M059J (cell line): ENCODE measurements around the gene FBXO36. TPM values are rescaled to one million over a fixed set of nuclear protein-coding genes. Genes with fewer than 3 reads are reported as not detected.

Experiments
- DNase-seq: peaks from one replicate; pipeline ENCODE4 v3.0.0-alpha.2; 2012; ENCODE audit warnings: low read depth
- total RNA-seq: library from RNA; depleted of rRNA; stranded (reverse); fragments of >200 nt; shearing (Covaris generic); gene quantifications from 2 replicates; pipeline ENCODE4 v1.2.3, GENCODE V29; 2014

FBXO36 gene
- total RNA-seq, 1 experiment from 2014 or later: 2.5 TPM

DNA sequence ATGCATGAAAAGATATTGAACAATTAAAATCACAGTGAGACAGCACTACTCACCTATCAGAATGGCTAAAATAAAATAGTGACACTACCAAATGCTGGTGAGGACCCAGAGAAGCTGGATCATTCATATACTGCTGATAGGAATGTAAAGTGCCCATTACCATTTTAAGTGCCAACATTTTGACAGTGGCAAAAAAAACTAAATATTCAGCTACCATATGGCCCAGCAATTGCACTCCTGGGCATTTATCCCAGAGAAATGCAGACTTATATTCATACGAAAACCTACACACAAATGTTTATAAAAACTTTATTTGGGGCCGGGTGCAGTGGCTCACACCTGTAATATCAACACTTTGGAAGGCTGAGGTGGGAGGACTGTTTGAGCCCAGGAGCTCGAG lies 47.6 kb downstream of the FBXO36 start:
- DNase-seq: no peak

DNA sequence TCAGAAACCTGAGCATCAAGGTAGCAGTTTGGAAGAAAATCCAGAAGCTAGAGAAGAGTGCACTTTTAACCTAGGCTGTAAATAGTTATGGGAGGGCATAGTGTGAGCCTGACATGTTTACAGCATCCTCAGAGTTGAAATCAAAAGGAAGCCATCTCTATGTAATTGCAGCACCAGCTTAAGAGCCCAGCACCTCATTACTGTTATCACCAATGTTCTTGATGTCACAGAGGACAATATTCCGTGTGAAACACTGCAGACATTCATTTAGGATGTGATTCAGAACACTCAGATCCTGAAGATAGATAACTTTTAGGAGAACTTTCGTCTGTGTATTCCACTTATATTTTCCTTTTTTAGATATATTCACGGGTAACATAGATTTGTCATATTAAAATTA lies 48.1 kb downstream of the FBXO36 start:
- no peak for DNase-seq

DNA sequence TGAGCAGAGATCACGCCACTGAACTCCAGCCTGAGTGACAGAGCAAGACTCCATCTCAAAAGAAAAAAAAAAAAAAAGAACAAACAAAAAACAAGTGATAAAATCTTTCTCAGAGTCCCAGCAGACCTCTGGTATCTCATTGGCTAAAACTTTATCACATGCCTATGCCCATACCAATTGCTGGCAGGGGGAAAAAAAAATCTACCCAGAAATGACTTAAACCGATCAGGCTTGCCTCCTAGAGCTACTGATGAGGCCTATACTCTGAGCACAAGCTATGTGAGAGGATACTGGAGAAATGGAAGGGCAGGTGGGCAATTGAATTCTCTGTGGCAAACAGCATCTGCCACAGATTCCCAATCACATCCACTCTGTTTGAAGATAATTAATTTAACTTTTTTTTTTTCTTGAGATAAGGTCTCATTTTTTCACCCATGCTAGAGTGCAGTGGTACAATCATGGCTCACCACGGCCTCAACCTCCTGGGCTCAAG lies 49.0 kb downstream of the FBXO36 start:
- DNase-seq: no peak

DNA sequence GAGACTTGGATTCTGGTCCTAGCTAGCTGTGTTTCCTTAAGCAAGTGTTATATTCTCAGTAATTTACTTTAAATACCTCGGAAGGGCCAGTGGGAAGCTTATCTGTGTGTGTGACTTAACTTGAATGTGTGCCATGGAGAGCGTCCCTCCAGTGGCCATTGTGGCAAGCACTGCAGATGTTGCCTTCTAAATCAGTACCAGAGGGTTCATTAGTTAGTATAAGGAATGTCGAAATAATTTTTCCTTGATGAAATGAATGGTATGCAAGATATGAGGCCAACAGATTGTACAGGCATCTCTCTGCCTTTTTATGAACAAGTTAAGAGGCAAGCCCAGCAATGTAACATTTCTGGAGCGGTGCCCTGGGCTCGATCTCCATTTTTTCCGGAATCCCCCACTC lies 52.0 kb downstream of the FBXO36 start:
- peak; percentile 5 for DNase-seq

DNA sequence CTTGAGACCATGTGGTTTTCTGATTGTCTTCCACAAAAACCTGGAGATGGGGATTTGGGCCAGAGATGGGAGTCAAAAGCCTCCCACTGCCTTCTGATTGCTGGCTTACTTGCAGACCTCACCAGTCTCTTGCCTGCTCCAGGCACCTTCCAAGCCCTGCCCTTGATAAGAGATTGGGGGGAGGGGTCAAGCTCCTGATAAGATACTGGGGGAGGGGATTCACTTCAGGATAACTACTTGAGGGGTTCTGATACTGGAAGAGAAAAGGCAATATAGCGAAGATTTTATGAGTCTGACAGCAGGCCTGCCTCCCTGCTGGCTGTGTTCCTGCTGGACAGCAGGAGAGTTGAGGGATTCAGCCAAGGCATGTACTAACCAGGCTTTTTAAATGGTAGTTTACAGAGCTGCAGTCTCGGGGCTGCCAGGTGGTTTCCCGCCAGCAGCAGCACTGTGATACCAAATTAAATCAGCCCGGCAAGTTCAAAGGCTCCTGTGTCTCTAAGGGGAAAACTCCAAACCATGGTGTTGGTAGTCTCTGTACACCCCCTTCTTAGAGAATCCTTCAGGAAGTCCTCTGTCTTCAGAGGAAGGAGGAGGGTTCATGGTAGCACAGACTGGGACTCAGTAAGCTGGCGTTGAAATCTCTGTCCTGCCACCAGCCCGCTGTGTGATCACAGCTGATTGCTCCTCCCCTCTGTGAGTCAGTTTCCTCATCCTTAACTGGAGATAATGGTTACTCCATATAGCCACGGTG lies 58.3 kb downstream of the FBXO36 start:
- peak; percentile 66 for DNase-seq

DNA sequence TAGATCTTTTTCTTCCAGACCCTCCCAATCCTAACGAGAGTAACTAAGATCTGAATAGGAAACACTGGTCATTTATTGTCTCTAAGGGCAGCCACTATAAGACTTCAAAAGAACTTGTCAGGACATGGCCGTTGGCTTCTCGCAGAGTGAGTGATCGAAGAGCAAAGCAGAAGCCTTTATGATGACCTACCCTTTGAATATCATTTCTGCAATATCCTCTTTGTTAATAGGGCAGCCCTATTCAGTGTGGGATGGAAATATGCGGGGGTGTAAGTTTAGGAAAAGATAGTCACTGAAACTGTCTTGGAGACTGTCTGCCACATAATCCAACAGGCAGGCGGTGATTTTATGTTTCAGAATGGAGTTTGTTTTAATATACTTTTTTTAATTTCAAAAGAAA lies 70.9 kb downstream of the FBXO36 start:
- DNase-seq: no peak

DNA sequence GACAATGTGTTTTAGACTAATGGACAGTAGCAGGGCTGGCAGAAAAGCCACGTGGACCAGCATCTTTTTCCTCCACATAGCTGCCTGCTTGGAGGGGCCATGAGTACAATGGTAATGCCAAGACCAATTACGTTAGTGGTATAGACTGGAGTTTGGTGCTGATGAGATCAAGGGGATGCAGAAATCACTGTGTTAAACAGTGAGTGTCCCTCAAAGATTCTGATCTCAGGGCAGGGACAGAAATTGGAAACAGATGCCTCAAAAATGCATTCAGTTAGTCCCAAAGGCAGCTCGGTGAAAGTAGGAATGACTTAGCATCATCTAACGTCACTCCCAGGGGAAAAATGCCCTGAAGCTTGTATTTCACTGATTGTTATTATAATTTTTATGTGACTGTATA lies 74.0 kb downstream of the FBXO36 start:
- no peak for DNase-seq

DNA sequence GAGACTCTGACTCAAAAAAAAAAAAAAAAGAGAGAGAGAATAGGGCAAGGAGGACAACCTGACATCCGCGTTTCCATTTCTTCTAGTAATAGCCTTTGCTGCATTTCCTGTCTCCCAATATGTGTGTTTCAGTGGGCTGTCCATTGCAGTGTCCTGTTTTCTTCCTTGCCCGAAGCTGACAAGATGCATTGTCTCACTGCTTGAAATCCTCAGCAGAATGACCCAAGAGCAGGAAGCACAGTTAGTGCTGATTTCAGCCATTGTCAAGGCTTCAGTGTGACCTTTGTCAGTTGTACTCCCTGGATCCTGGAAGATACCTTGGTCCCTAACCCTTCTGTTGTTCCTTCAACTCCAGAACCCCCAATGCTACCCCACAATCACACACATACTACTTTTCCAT lies 75.3 kb downstream of the FBXO36 start:
- DNase-seq: no peak

DNA sequence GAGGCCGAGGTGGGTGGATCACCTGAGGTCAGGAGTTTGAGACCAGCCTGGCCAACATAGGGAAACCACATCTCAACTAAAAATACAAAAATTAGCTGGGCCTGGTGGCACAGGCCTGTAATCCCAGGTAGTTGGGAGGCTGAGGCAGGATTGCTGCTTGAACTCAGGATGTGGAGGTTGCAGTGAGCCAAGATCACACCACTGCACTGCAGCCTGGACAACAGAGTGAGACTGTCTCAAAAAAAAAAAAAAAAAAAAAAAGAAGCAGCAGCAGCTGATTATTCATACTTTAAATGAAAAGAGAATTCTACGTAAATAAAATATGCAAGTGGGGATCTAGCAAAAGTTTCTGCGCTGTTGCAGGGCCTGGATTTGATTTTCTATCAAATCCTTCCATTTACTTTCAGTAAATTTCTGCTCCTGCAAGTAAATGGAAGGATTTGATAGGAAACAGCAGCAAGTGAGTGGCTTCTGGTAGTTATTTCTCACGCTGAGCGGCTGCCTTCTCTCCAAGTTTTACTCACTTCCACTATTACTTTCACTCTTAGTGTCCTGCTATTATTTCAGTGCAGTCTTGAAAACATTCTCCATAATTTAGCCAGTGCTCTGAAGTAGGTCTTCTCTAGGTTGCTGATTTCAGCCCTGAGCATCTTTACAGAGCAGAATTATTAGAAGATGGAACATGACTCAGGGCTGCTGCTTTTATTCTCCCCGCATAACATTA lies 78.0 kb downstream of the FBXO36 start:
- DNase-seq: peak; percentile 4

DNA sequence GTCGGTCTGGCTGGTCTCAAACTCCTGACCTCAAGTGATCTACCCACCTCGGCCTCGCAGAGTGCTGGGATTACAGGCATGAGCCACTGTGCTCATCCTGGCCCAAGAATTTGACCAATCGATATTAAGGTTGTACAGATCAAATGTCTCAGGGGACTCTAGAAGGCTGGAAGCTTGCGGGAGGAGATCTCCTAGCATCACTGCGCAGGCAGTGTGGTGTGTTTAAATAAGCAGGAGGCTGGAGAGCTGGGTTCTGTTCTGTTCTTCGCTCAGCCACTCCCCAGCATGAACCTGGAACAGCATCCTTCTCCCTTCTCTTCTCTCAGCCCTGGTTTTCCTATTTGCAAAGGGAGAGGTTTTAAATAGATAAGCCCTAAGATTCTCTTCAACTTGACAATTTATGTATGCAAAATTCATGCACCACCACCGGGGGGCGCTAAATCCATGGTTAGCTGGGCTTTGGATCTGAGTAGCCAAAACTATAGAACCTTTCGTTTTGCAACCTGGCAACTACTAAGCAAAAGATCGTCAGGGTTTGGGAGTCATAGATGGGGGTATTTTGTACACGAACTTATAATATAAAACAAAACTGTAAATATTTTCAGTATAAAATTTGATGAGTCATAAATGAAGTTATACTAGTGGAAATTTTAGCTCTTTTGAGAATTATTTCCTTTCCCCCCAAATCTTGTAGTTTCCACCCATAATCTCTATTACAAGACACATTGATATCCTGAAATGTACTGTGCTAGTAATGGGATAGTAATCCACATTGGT lies 85.8 kb downstream of the FBXO36 start:
- DNase-seq: peak; percentile 69

DNA sequence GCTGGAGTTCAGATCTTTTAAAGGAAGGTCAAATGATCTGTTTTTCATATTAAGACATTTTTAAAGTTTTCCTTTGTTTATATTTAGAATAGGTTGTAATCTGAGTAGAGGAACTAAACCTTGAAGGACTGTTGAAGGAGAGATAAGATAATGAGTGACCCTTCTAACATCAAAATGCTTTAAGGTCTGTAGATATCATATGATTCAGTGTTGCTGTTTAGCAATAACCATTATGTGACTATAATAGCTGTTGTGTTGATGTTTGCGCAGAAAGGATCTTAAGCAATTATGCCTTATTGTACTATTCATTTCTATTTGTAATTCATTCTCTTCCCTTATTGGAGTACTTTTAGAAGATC lies 86.4 kb downstream of the FBXO36 start:
- DNase-seq: no peak

DNA sequence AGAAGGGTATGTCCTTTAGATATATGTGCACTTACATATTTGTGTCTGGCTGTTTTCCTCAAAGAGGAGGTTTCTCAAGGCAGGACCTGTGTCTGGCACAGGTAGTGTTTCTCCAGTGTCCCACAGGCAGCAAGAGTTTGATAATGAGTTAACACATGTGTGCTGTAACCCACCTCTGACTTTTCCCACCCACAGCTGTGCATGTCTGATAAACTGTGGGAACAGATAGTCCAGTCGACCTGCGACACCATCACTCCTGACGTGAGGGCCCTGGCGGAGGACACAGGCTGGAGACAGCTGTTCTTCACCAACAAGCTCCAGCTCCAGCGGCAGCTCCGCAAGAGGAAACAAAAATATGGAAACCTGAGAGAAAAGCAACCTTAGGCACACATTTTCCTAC lies 88.2 kb downstream of the FBXO36 start:
- DNase-seq: no peak

DNA sequence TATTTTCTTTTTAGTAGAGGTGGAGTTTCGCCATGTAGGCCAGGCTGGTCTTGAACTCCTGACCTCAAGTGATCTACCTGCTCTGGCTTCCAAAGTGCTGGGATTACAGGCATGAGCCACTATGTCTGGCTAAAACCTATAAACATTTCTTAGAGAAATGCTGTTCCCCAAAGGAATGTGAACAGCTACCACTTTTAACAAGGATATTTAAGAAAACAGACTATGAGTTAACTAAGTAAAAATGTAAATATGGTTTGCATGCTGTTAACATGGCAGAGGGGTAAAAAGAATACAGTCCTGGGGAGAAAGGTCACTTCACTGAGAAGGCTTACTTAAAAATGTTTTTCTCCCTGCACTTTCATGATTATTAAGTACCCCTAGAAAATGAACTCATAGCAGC lies 89.3 kb downstream of the FBXO36 start:
- peak; percentile 69 for DNase-seq

DNA sequence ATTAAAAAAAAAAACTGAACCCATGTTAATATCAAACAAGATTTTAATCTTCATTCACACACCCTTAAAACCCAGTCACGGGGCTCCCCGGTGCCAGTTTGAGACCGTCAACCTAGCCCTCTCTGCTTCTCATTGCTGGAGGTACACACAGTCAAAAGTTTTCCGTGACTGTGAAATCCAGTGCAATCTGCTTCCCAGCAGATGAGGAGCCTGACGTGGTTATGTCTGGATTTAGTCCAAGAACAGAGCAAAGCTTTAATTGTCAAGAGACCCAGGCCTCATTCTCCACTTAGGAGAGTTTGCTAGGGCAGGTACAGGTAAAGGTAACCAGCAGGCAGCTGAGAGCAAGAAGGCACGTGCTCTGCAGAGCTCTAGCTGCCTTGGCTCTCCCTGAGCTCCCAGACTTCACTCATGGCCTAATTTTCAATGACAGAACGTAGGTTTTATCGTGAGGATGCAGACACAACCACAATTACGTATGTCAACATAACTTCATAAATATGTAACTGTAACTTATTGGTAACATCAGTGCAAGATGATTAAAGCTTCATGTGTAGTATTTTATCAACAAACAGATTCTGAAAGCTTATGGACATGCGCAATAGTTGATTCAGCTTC lies 90.1 kb downstream of the FBXO36 start:
- peak; percentile 11 for DNase-seq

DNA sequence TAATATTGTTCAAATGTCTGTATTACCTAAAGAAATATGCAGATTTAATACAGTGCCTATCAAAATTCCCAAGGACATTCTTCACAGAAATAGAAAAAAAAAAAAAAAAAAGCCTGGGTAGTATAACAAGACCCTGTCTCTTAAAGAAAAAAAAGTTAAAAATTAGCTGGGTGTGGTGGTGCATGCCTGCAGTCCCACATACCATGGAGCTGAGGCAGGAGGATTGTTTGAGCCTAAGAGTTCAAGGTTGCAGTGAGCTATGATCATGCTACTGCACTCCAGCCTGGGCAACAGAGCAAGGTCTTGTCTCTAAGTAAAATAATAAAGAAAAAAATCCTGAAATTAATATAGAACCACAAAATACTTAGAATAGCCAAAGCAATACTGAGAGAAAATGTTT lies 94.5 kb downstream of the FBXO36 start:
- no peak for DNase-seq

DNA sequence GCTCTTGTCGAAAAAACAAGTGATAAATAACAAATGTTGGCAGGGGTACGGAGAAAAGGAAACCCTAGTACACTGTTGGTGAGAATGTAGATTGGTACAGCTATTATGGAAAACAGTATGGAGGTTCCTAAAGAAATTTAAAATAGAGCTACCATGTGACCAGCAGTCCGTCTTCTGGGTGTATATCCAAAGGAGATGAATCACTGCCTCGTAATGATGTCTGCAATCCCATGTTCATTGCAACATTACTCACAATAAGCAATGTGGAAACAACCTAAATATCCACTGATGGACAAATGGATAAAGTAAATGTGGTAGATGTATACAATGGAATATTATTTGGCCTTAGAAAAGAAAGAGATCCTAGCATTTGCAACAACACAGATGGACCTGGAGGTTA lies 95.8 kb downstream of the FBXO36 start:
- peak; percentile 43 for DNase-seq

DNA sequence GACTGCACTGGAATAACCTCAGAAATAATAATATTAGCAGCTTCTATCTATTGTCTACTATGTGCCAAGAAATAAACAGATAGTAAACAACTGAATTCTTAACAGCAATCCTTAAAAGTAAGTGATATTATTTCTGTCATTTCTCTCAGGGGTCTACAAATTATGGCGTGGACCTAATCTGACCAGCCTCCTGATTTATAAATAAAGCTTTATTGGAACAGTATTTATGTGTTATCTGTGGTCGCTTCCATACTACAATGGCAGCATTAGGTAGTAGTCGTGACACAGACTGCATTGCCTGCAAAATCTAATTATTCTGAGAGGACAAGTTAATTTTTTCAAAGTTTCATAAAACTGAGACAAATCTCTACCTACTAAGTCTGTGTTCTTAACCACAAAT lies 97.4 kb downstream of the FBXO36 start:
- no peak for DNase-seq

DNA sequence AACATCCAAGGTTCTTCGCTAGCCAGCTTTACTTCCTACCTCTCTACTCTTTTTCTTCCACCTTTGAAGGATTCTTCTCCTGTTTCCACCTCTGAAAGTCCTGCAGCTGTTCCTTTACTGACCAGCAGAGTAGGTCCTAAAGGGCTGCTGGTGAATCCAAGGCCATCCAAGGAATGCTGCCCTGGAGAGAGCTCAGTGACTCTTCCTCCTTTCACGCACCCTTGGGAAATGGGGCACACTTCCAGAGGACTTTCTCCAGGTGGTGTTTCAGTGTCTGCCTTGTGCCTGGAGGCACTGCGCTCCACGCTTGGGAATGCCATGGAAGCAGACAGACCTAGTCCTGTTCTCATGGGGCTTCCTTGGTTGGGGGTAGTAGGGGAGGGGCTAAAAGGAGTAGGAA lies 101.0 kb downstream of the FBXO36 start:
- DNase-seq: no peak

DNA sequence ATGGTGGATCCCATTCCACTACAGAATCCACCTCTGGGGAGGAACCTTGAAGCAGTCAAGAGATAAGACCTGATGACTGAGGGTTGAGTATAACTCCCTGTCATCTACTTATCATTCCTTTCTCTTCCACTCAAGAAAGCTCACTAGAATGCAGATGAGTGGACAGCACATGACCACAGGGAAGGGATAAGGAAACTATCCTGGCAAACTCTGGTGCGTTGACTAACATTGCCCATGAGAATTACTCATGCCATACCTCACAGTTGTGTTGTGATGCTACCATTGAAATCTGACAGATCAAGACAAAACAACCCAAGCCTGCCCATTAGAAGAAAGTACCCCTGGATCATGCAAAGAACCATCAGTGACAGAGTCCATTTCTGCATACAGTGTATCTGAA lies 119.9 kb downstream of the FBXO36 start:
- DNase-seq: peak; percentile 16

DNA sequence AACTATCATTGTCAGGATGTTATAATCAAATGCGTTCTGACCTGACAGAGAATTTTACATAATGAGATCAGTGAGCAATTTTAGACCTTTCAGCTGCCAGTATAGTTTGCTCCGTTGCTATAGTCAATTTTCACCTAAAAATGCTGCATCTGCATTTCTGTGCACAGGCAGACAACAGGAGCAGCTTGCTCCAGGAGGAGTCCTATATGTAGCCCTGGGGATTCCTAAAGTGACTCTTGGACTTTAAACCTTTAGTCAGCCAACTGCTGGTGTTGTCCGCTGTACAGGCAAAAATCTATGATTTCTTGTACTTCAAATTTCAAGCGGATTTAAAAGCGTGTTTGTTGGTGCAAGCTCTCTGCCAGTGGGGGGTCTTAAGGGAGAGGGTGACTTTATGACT lies 120.7 kb downstream of the FBXO36 start:
- no peak for DNase-seq

DNA sequence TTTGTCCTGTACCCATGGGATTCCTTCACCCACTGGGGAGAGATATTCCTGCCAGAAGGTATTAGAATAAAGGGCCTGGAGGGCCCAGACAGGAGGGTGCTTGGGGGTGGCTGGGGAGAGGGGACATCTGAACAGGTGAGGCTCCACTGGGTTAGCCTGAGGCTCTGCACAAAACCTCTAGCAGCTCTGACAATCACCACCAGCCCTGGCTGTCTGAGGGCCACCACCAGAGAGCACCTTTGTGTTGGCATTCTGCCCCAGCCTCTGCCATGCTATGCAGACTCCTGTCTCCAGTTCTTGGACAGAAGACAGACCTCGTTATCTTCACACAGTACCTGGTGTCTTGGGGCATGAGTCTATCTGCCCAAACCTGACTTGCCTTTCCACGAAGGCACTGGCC lies 121.2 kb downstream of the FBXO36 start:
- DNase-seq: no peak

DNA sequence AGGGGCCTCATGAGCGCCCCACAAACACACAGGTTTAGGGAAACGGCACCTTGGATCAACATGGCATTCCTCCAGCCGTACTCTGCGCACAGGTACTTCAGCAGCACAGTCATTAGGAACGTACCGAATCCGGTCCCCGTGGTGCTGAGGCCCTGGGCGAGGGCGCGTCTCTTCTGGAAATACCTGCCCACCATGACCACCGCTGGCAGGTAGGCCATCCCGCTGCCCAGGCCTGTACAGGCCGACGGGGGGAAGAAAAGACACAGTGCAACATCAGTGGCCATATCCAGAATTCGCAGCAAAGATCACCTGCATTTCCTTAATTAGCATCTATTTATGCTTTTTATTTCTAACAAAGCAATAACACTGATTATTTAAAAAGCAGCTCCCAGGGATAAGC lies 124.2 kb downstream of the FBXO36 start:
- no peak for DNase-seq
